IMR-90 (cell line): ENCODE results near the gene MAML3.

ENCODE experiments used
- BHLHE40 ChIP-seq: fragments of 150-350 bp; IDR thresholded peaks from 2 replicates; pipeline ENCODE4 v1.6.1; 2016; ENCODE audit warnings: mild to moderate bottlenecking, low read depth, low read length
- CEBPB ChIP-seq: IDR thresholded peaks from 2 replicates; pipeline ENCODE4 v1.6.1; 2012; ENCODE audit warnings: low read depth, low read length, improper control_type of control experiment
- CHD1 ChIP-seq: IDR thresholded peaks from 2 replicates; pipeline ENCODE4 v1.6.1; 2012; ENCODE audit warnings: low read depth, low read length, improper control_type of control experiment
- CTCF ChIP-seq: conservative IDR thresholded peaks from 2 replicates; pipeline ENCODE4 v1.5.1; 2012; ENCODE audit warnings: mild to moderate bottlenecking, low read depth, low read length, improper control_type of control experiment
- MAFK ChIP-seq: IDR thresholded peaks from 2 replicates; pipeline ENCODE4 v1.6.1; 2012; ENCODE audit warnings: low read depth, low read length, improper control_type of control experiment
- MAZ ChIP-seq: IDR thresholded peaks from 2 replicates; pipeline ENCODE4 v1.6.1; 2012; ENCODE audit warnings: low read depth, mild to moderate bottlenecking, low read length, improper control_type of control experiment, moderate library complexity, borderline replicate concordance
- NFE2L2 ChIP-seq: fragments of 150-350 bp; IDR thresholded peaks from 2 replicates; pipeline ENCODE4 v1.6.1; 2016; ENCODE audit warnings: low read depth, mild to moderate bottlenecking, low read length
- POLR2A ChIP-seq: IDR thresholded peaks from 2 replicates; pipeline ENCODE4 v1.6.1; 2012; ENCODE audit warnings: mild to moderate bottlenecking, low read depth, low read length
- RFX5 ChIP-seq: IDR thresholded peaks from 2 replicates; pipeline ENCODE4 v1.8.0; 2012; ENCODE audit warnings: low read depth, mild to moderate bottlenecking, low read length, moderate library complexity
- SMC3 ChIP-seq: fragments of 150-350 bp; IDR thresholded peaks from 2 replicates; pipeline ENCODE4 v1.6.1; 2016; ENCODE audit warnings: low read depth, mild to moderate bottlenecking, antibody characterized with exemption, low read length, moderate library complexity
- USF2 ChIP-seq: fragments of 150-350 bp; IDR thresholded peaks from 2 replicates; pipeline ENCODE4 v1.6.1; 2017; ENCODE audit warnings: mild to moderate bottlenecking, antibody characterized with exemption, low read length, low read depth

- no peak for TF ChIP-seq BHLHE40
- TF ChIP-seq SMC3, result peak; percentile 8; the same call in 1 of the 2 replicates
- no peak for TF ChIP-seq CHD1
- TF ChIP-seq POLR2A, result no peak
- TF ChIP-seq USF2, result no peak
- TF ChIP-seq CTCF, result no peak
- no peak for TF ChIP-seq RFX5
- no peak for TF ChIP-seq MAZ
- TF ChIP-seq MAFK, result no peak
- no peak for TF ChIP-seq NFE2L2
- 0 out of 2 replicates have a peak, but pooled peaks have one; percentile 26 for TF ChIP-seq CEBPB
Measured at GRCh38 chr4:140098455-140099160, 55.4 kb downstream of the MAML3 start.
